ENCODE data around the gene MYEF2. TPM values are rescaled to one million over a fixed set of nuclear protein-coding genes. Genes with fewer than 3 reads are reported as not detected.

MYEF2 gene
- total RNA-seq, 2 experiments from 2014 or later: 44.0 to 107 TPM

Other genes starting within 250 kb of the MYEF2 start
- not detected in 2 replicates for gene SLC24A5, start 57.3 kb downstream of the MYEF2 start, total RNA-seq (2014; rRNA removed; shearing (Covaris generic))
- not detected in 2 replicates for gene SLC24A5, start 57.3 kb downstream of the MYEF2 start, total RNA-seq (2022)
- gene CTXN2, start 13.4 kb upstream of the MYEF2 start, total RNA-seq (2014; rRNA removed; shearing (Covaris generic)): 0.41 TPM in 1 of 2 replicates, not detected in the other
- gene CTXN2, start 13.4 kb upstream of the MYEF2 start, total RNA-seq (2022): 0.34 and 0.35 TPM in 2 replicates
- not detected in 2 replicates for gene SLC12A1, start 28.0 kb upstream of the MYEF2 start, total RNA-seq (2014; rRNA removed; shearing (Covaris generic))
- not detected in 2 replicates for gene SLC12A1, start 28.0 kb upstream of the MYEF2 start, total RNA-seq (2022)
- gene DUT, start 153.1 kb upstream of the MYEF2 start, total RNA-seq (2014; rRNA removed; shearing (Covaris generic)): 131 and 137 TPM in 2 replicates
- gene DUT, start 153.1 kb upstream of the MYEF2 start, total RNA-seq (2022): 329 and 350 TPM in 2 replicates